ENCODE measurements around the gene MPP2. TPM values are rescaled to one million over a fixed set of nuclear protein-coding genes. Genes with fewer than 3 reads are reported as not detected.
"Not testable (repeated sequence)": the region's sequence is repeated elsewhere in the genome, so short reads cannot be mapped to it uniquely, and the experiment has no call there.

Gene MPP2
- total RNA-seq, 1 donor from 2014 or later: 16.7 TPM

- TF ChIP-seq, protein P1, sequence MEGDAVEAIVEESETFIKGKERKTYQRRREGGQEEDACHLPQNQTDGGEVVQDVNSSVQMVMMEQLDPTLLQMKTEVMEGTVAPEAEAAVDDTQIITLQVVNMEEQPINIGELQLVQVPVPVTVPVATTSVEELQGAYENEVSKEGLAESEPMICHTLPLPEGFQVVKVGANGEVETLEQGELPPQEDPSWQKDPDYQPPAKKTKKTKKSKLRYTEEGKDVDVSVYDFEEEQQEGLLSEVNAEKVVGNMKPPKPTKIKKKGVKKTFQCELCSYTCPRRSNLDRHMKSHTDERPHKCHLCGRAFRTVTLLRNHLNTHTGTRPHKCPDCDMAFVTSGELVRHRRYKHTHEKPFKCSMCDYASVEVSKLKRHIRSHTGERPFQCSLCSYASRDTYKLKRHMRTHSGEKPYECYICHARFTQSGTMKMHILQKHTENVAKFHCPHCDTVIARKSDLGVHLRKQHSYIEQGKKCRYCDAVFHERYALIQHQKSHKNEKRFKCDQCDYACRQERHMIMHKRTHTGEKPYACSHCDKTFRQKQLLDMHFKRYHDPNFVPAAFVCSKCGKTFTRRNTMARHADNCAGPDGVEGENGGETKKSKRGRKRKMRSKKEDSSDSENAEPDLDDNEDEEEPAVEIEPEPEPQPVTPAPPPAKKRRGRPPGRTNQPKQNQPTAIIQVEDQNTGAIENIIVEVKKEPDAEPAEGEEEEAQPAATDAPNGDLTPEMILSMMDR (IDR thresholded peaks at IDR 0.05): no peak
- Histone ChIP-seq H3K4me3 (no peak overlapping the region), H3K36me3 (peaks cover 5 to 6% of the 10 kb centered on the region in 2 donors), H3K27me3 (no peaks in the 10 kb centered on the region), H3K4me1 (no peaks in the 10 kb centered on the region), H3K9me3 (no peaks in the 10 kb centered on the region), H3K27ac (no peak overlapping the region)
- no peak for DNase-seq (ENCODE audit: low spot score in 2 of 2)
- intact Hi-C loops (cut with DNase I): no loop called here
Observed at GRCh38 chr17:43871946-43872690, 35.2 kb downstream of the MPP2 start.

- H3K27me3 ChIP-seq; H3K9me3 ChIP-seq; intact Hi-C loops (cut with DNase I); H3K4me1 ChIP-seq; DNase-seq (ENCODE audit: low spot score in 2 of 2); H3K27ac ChIP-seq; H3K4me3 ChIP-seq; H3K36me3 ChIP-seq: not testable (repeated sequence)
Observed at GRCh38 chr17:43869031-43869430, 38.3 kb downstream of the MPP2 start.

DNA sequence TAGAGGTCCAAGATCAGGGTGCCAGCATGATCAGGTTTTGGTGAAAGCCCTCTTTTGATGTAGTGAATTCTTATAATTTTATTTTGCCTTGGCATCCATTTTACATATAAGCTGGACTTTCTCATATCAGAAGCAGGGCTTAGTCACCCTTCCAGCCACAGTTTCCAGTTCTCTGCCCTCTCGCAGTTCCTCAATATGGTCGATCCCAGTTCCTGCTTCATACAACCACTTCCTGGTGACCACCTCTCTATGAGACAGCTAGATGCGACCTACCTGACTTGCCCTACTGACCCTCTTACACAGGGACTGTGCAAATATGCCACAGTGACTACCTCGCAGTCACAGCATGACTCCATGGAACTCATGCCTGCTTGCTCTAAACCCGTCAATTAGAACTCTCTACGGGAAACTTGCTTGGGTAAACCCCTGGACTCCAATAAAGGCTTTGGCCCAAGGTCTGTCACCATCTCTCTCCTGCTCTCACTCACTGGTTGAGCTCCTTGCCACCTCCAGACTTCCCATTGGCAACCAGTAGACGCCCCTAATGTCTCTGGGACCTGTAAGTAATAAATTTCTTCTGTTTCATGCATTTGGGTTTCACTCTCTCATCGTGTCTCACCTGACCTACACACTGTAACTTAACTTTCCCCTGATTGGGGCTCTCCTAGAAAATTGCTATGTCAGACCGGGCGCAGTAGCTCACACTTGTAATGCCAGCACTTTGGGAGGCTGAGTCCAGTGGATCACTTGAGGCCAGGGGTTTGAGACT is 38.9 kb downstream of the MPP2 start:
- DNase-seq (ENCODE audit: low spot score in 2 of 2): no peak
- H3K27me3 ChIP-seq: no peaks in the 10 kb centered on the region
- H3K9me3 ChIP-seq: no peaks in the 10 kb centered on the region
- H3K27ac ChIP-seq: no peak overlapping the region
- TF ChIP-seq, protein P1 (IDR thresholded peaks at IDR 0.05): no peak
- H3K36me3 ChIP-seq: no peaks in the 10 kb centered on the region
- intact Hi-C loops (cut with DNase I): no loop called here
- no peak overlapping the region for H3K4me3 ChIP-seq
- H3K4me1 ChIP-seq: no peaks in the 10 kb centered on the region

DNA sequence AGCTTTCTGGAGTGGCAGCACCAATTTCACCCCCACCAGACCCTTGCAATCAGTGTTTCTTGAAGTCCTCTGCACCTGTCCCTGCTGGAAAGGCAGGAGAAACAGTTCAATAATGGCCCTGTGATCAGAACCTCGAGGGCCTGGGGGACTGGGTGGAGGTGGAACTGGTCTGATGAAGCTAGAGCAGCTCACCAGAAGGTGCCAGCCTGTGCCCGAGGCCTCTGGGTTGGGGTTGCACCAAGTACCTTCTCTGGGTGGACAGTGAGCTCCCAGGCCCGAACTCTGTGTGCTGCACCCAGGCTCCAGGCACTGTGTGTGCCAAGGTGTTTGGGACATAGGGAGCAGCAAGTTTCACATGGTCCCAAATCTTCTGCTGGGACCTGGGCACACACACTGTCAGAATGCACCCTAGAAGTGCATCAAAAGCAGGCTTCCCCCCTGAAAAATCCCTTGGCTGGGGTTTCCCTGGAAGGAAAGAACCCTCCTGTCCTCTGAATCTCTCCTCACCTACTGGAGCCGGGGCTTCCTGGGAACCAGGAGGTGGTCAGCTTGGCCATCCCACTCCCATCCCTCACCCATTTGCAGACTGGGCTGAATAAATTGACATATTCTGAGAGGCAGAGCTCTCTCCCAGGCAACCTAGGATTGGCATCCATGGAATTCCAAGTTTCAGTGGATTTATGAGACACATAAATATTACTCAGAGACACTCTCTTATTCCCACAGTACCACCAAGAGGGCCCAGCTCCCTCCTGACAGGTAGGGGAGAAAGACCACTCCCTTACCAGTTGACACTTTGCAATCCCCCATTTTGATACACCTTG is 43.0 kb downstream of the MPP2 start:
- no peak overlapping the region for H3K4me3 ChIP-seq
- H3K27me3 ChIP-seq: no peaks in the 10 kb centered on the region
- no peak overlapping the region for H3K27ac ChIP-seq
- no peak for DNase-seq (ENCODE audit: low spot score in 2 of 2)
- no peaks in the 10 kb centered on the region for H3K9me3 ChIP-seq
- no peaks in the 10 kb centered on the region for H3K36me3 ChIP-seq
- TF ChIP-seq, protein P1 (IDR thresholded peaks at IDR 0.05): no peak
- intact Hi-C loops (cut with DNase I): no loop called here
- peaks cover 0 to 17% of the 10 kb centered on the region in 2 donors for H3K4me1 ChIP-seq

DNA sequence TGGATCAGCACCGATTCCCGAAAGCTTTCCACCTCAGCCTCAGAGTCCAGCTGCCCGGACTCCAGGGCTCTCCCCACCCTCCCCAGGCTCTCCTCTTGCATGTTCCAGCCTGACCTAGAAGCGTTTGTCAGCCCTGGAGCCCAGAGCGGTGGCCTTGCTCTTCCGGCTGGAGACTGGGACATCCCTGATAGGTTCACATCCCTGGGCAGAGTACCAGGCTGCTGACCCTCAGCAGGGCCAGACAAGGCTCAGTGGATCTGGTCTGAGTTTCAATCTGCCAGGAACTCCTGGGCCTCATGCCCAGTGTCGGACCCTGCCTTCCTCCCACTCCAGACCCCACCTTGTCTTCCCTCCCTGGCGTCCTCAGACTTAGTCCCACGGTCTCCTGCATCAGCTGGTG is 45.4 kb downstream of the MPP2 start:
- intact Hi-C loops (cut with DNase I): no loop called here
- no peak for DNase-seq (ENCODE audit: low spot score in 2 of 2)
- H3K27ac ChIP-seq: peak overlapping the region; percentile 52 to 71

More for the DNA sequence above, 45.4 kb downstream of the MPP2 start:
- Histone ChIP-seq H3K36me3 (no peaks in the 10 kb centered on the region), H3K27me3 (no peaks in the 10 kb centered on the region), H3K4me3 (no peak overlapping the region), H3K9me3 (no peaks in the 10 kb centered on the region), H3K4me1 (peaks cover 0 to 17% of the 10 kb centered on the region in 2 donors)
- TF ChIP-seq, protein P1 (IDR thresholded peaks at IDR 0.05): no peak

All from ascending aorta (tissue), 2 donors.